Neural crest cell (in vitro differentiated cells): ENCODE measurements around the gene PHF12. TPM values are rescaled to one million over a fixed set of nuclear protein-coding genes. Genes with fewer than 3 reads are reported as not detected.

ENCODE experiments used
- DNase-seq: peaks from one replicate; pipeline ENCODE4 v3.0.0; 2021; ENCODE audit warnings: low read depth, mixed read lengths, low spot score
- H3K27ac Mint-ChIP-seq: one replicate; pipeline ENCODE4 v1.8.0; 2021; ENCODE audit warnings: mild to moderate bottlenecking, mixed read lengths; ENCODE audit not compliant: unreplicated experiment
- H3K27me3 Mint-ChIP-seq: 2 replicates; pipeline ENCODE4 v1.8.0; 2021; ENCODE audit warnings: low read depth, mild to moderate bottlenecking, mixed read lengths
- H3K36me3 Mint-ChIP-seq: 2 replicates; pipeline ENCODE4 v1.8.0; 2021; ENCODE audit warnings: low read depth, mild to moderate bottlenecking, mixed read lengths
- H3K4me1 Mint-ChIP-seq: 2 replicates; pipeline ENCODE4 v1.8.0; 2021; ENCODE audit warnings: mixed read lengths
- H3K4me3 Mint-ChIP-seq: one replicate; pipeline ENCODE4 v1.8.0; 2021; ENCODE audit warnings: mild to moderate bottlenecking, mixed read lengths
- H3K9me3 Mint-ChIP-seq: 2 replicates; pipeline ENCODE4 v1.8.0; 2021; ENCODE audit warnings: mixed read lengths
- total RNA-seq: library from RNA; stranded (reverse); gene quantifications from 2 replicates; pipeline ENCODE4 v1.2.1, GENCODE V29; 2021
- TF ChIP-seq, protein P1 (sequence below): fragments of 200-600 bp; sonication (generic); conservative IDR thresholded peaks from 2 replicates; pipeline ENCODE4 v1.5.0; 2021; ENCODE audit warnings: antibody characterized with exemption, mild to moderate bottlenecking

PHF12 gene
- total RNA-seq, 1 donor from 2014 or later = 64.7 TPM

DNA sequence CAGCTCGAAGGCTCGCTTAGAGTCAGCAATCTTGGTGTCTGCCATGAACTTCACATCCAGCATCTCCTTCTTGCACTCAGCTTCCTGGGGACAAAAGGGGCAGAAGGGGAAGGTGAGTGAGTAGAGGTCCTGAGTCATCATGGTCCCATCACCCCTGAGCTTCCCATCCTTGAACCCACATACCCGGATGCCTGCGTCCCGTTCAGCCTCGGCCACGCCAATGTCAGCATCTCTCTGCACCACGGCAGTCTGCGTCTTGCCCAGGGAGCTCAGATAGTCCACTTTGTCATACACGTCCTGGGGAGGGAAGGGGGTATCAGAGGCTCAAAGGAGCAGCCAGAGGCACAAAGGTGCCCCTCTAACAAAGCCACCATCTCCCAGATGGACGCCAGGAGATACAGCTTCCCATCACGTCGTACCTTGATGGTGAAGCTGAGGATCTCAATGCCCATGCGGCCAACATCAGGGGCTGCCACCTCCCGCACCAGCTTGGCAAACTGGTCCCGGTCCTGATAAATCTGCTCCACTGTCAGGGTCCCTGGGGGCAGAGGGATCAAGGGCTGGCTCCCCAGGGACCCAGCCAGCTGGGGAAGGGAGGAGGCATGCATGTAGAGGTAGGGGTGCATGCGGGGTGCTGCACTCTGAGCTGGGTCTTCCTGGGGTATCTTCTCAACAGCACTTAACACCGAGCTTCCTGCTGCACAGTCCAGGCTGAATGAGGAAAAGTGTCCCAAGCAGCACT, 69.0 kb downstream of the PHF12 start:
- no peak for DNase-seq
- Mint-ChIP-seq H3K27me3 (no peaks in the 10 kb centered on the region), H3K27ac (peak overlapping the region; percentile 62), H3K9me3 (no peaks in the 10 kb centered on the region), H3K4me1 (peaks cover 9% of the 10 kb centered on the region), H3K36me3 (peaks cover 5% of the 10 kb centered on the region), H3K4me3 (no peak overlapping the region)
- TF ChIP-seq, protein P1, sequence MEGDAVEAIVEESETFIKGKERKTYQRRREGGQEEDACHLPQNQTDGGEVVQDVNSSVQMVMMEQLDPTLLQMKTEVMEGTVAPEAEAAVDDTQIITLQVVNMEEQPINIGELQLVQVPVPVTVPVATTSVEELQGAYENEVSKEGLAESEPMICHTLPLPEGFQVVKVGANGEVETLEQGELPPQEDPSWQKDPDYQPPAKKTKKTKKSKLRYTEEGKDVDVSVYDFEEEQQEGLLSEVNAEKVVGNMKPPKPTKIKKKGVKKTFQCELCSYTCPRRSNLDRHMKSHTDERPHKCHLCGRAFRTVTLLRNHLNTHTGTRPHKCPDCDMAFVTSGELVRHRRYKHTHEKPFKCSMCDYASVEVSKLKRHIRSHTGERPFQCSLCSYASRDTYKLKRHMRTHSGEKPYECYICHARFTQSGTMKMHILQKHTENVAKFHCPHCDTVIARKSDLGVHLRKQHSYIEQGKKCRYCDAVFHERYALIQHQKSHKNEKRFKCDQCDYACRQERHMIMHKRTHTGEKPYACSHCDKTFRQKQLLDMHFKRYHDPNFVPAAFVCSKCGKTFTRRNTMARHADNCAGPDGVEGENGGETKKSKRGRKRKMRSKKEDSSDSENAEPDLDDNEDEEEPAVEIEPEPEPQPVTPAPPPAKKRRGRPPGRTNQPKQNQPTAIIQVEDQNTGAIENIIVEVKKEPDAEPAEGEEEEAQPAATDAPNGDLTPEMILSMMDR = no peak

DNA sequence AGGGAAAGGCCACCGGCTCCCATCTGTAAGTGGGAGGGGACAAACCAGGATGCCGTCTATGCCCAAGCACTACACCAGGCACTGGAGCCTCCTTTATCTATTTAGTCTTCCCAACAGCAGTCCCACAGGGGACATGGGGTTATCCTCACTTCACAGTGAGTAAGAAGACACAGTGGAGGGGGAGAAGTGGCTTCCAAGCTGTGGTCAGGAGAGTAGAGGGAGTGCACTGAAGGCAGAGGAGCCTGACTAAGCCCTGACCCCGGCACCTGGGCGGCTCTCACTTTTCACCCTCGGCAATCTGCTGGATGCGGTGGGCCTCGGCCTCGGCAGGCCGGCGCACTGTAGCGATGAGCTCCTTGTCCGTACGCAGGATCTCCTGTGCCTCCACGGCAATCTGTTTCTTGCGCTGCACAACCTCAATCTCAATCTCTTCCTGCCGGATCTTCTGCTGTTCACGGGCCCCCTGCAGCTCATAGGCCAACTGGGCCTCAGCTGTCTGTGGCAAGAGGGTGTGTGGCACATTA, 69.7 kb downstream of the PHF12 start:
- peaks cover 4% of the 10 kb centered on the region for H3K4me1 Mint-ChIP-seq
- H3K9me3 Mint-ChIP-seq = no peaks in the 10 kb centered on the region
- TF ChIP-seq, protein P1 = no peak
- peaks cover 5% of the 10 kb centered on the region for H3K36me3 Mint-ChIP-seq
- no peak overlapping the region for H3K27ac Mint-ChIP-seq
- H3K27me3 Mint-ChIP-seq = no peaks in the 10 kb centered on the region
- H3K4me3 Mint-ChIP-seq = no peak overlapping the region
- DNase-seq = no peak

DNA sequence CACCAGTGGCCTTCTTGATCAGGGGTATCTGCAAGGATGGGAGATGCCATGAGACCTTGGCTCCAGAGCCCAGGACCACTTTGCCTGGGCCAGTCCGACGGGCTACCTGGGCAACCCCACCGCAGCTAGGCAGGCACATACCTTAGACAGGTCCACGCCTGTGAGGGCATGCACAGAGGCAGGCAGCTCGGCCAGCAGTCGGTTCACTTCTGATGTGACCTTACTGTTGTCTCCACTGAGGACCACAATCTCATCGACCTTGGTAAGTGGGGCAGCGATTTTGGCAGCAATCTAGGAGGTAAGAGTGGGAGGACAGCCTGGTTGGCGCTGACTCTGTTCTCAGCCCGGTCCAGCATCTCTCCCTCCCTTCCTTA, 70.8 kb downstream of the PHF12 start:
- Mint-ChIP-seq H3K36me3 (peaks cover 5% of the 10 kb centered on the region), H3K27me3 (no peaks in the 10 kb centered on the region), H3K4me3 (no peak overlapping the region), H3K9me3 (no peaks in the 10 kb centered on the region), H3K4me1 (no peaks in the 10 kb centered on the region), H3K27ac (no peak overlapping the region)
- TF ChIP-seq, protein P1 = no peak
- no peak for DNase-seq

DNA sequence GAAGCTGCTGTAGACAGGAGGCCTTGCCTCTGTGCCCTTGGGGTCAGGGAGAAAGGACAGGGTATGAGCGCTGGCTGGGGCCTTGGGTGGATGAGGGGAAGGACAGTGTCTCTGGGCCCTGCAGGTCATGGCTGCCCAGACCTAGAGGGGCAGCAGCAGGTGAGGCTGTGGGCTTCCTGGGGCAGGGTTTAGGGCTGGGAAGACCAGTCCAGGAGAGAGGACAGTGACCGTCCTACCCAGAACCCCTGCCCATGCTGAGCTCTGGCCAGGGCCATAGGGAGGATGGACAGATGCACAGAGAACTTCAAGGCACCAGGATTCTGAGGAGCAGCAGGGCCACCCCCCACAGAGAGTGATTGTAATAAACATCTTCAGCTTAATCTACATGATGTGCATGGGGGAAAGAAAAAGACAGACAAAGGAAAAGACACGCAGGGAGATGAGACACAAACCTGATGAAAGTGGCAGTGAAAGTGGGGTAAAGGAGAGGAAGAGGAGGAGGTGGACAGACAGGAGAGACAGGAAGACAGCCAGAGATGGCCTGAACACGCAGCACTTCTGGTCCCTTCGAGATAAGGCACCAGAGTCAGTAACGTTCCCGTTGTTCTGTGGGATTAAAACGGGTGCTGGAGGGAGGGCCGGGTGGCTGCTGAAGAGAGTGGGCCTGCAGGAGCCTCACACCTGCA, 71.3 kb downstream of the PHF12 start:
- H3K4me1 Mint-ChIP-seq = no peaks in the 10 kb centered on the region
- H3K9me3 Mint-ChIP-seq = no peaks in the 10 kb centered on the region
- H3K36me3 Mint-ChIP-seq = peaks cover 5% of the 10 kb centered on the region
- H3K4me3 Mint-ChIP-seq = no peak overlapping the region
- TF ChIP-seq, protein P1 = no peak
- H3K27ac Mint-ChIP-seq = peak overlapping the region; percentile 4
- DNase-seq = no peak
- H3K27me3 Mint-ChIP-seq = no peaks in the 10 kb centered on the region

DNA sequence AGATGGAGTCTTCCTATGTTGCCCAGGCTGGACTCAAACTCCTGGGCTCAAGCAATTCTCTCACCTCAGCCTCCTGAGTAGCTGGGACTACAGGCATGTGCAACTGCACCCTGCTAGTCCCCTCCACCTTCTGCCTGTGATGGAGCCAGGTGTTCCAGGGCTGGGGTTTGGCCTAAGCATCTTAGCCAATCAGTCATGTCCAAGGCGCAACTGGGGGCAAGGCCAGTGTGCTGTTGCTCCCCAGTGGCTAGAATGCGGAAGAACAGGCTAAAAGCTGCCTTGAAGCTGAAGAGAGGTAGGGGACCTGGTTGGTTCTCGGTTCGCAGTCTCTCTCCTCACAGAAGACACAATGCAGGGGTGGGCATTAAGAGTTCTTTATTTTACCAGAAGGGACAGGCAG, 72.3 kb downstream of the PHF12 start:
- H3K9me3 Mint-ChIP-seq = no peaks in the 10 kb centered on the region
- peaks cover 5% of the 10 kb centered on the region for H3K36me3 Mint-ChIP-seq
- TF ChIP-seq, protein P1 = peak; percentile 57
- no peak overlapping the region for H3K4me3 Mint-ChIP-seq
- DNase-seq = no peak
- H3K4me1 Mint-ChIP-seq = no peaks in the 10 kb centered on the region
- no peaks in the 10 kb centered on the region for H3K27me3 Mint-ChIP-seq
- no peak overlapping the region for H3K27ac Mint-ChIP-seq
